Colonic mucosa (tissue), 4 donors: ENCODE measurements around the gene SCN1B. TPM values are rescaled to one million over a fixed set of nuclear protein-coding genes. Genes with fewer than 3 reads are reported as not detected.

Experiments
- DNase-seq: peaks from one replicate; pipeline ENCODE4 v3.0.0-alpha.2; 2020
- H3K27ac ChIP-seq: fragments of 200-600 bp; one replicate; pipeline ENCODE4 v1.8.0; 2021
- H3K27me3 ChIP-seq: fragments of 200-600 bp; one replicate; pipeline ENCODE4 v1.8.0; 2021
- H3K36me3 ChIP-seq: fragments of 200-600 bp; one replicate; pipeline ENCODE4 v1.8.0; 2021
- H3K4me1 ChIP-seq: fragments of 200-600 bp; one replicate; pipeline ENCODE4 v1.8.0; 2021; ENCODE audit warnings: mild to moderate bottlenecking
- H3K4me3 ChIP-seq: fragments of 200-600 bp; one replicate; pipeline ENCODE4 v1.8.0; 2021
- H3K9ac ChIP-seq, 2 donors: one replicate each; pipeline ENCODE4 v1.7.0; 2013; ENCODE audit warnings: control low read depth in 2 of 2, low read depth in 2 of 2, low read length in 2 of 2
- H3K9me3 ChIP-seq: fragments of 200-600 bp; one replicate; pipeline ENCODE4 v1.8.0; 2021
- intact Hi-C: fragments of 100-400 bp; cut with DNase I; formaldehyde crosslinking; loops from one replicate; pipeline ENCODE4 v1.14.1; 2022
- total RNA-seq, 2 donors: library from RNA; stranded (reverse); fragmentation: NEBNext Ultra II Directional in 1 of 2; extraction: Animal tissue kit (Norgen Biotek cat#: 25700) in 1 of 2; gene quantifications; one replicate each; pipeline ENCODE4 v1.2.1, GENCODE V29; 2021
- TF ChIP-seq, protein P1 (sequence below): fragments of 200-600 bp; IDR thresholded peaks from one replicate; pipeline ENCODE4 v1.8.0; 2022; ENCODE audit warnings: antibody characterized with exemption, mild to moderate bottlenecking
- donor health status: healthy.
- donor health status: DM: no; HTN: no; CAD: no.
- donor health status: DM: no; HTN: no; CAD: no.

Gene SCN1B
- total RNA-seq, 2 donors from 2014 or later, result 1.8 to 2.1 TPM

DNA sequence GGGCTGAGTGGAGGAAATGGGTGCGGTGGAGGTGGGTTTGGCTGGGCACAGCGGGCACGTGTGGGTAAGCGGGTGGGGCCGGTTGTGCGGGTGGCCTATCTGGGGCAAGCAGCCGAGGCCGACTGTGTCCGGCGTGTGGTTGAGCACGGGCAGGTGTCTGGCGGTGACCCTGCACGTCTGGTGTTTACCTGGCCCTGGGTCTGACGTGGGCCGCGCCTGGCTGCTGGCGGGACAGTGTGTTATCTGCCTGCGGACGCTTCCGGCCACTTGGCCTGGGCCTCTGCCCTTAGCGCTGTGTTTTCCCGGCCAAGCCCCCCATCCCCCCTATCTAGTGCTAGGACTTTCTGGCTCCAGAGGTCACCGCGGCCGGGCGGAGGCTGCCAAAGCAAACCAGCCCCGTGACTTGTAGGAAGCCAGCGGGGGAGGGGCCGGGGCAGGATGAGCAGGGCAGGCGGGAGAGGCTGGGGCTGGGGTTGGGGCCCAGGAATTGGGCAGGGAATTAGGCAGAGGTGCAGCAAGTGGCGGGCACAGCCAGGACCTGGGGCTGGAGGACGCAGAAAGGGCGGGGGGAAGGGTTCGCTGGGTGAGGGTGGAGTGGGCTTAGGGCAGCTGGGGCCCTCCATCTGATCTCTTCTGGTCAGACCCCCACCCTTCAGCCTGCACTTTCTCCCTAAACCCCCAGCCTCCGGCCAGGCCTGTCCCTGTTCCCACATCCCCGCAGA is 10.7 kb downstream of the SCN1B start:
- Histone ChIP-seq H3K4me3 (peak overlapping the region; percentile 15), H3K36me3 (no peaks in the 10 kb centered on the region), H3K4me1 (no peaks in the 10 kb centered on the region), H3K27me3 (peaks cover 4% of the 10 kb centered on the region), H3K27ac (no peak overlapping the region), H3K9me3 (no peaks in the 10 kb centered on the region), H3K9ac (peak overlapping the region in 1 of 2 donors; percentile 63)
- TF ChIP-seq, protein P1, sequence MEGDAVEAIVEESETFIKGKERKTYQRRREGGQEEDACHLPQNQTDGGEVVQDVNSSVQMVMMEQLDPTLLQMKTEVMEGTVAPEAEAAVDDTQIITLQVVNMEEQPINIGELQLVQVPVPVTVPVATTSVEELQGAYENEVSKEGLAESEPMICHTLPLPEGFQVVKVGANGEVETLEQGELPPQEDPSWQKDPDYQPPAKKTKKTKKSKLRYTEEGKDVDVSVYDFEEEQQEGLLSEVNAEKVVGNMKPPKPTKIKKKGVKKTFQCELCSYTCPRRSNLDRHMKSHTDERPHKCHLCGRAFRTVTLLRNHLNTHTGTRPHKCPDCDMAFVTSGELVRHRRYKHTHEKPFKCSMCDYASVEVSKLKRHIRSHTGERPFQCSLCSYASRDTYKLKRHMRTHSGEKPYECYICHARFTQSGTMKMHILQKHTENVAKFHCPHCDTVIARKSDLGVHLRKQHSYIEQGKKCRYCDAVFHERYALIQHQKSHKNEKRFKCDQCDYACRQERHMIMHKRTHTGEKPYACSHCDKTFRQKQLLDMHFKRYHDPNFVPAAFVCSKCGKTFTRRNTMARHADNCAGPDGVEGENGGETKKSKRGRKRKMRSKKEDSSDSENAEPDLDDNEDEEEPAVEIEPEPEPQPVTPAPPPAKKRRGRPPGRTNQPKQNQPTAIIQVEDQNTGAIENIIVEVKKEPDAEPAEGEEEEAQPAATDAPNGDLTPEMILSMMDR, result no peak
- peak; percentile 82 for DNase-seq
- intact Hi-C loops, result no loop called here

DNA sequence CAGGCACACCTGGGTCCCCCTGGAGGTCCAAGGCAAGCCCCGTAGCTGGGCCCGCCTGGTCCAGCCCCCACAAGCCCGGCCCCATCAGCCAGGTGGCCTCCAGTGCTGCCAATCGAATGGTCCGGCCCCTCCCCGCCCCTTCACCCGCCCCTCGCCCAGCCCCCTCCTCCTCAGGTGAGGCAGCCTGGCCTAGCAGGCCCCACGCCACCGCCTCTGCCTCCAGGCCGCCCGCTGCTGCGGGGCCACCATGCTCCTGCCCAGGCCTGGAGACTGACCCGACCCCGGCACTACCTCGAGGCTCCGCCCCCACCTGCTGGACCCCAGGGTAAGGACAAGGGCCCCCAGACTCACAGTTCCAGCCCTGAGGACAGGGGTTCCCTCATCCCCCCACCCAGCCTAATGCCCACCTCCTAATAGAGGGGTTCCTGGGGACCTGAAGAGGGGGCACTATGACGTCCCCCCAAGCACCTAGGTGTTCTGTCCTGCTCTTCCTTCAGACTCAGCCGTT is 11.3 kb downstream of the SCN1B start, which contains the start of gene HPN:
HPN (plus strand) TSS at position 174 of the 508 bp plus-strand sequence. CDS start 786 bp downstream, outside the sequence.
- Histone ChIP-seq H3K4me1 (no peaks in the 10 kb centered on the region), H3K36me3 (no peaks in the 10 kb centered on the region), H3K27ac (no peak within 1 kb of the TSS), H3K4me3 (peak within 1 kb of the TSS; percentile 15), H3K27me3 (peaks cover 4% of the 10 kb centered on the region), H3K9me3 (no peaks in the 10 kb centered on the region), H3K9ac (peak within 1 kb of the TSS in 1 of 2 donors; percentile 63)
- intact Hi-C loops, result no loop called here
- TF ChIP-seq, protein P1, result no peak
- DNase-seq, result no peak

DNA sequence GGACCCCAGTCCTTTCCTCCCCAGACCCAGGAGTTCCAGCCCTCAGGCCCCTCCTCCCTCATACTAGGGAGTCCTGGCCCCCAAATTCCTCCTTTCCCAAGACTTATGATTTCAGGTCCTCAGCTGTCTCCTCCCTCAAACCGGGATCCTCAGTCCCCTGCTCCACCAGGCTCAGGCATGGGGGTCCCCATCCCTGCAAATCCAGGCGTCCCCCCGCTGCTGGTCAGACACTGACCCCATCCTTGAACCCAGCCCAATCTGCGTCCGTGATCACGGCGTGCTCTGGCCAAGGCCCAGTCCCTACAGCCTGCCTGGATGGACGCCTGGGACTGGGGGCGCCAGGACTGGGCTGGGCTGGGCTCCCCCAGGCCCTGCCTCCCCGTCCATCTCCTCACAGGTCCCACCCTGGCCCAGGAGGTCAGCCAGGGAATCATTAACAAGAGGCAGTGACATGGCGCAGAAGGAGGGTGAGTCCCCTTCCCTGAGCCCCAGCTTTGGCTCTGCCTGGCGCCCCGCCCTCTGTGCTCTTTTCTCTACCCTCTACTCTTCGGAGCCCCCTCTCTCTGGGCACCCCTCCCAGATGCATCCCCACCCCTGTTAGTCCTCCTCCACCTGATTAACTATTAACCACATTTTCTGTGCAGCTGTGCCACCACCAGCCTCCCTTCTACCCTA is 11.9 kb downstream of the SCN1B start:
- DNase-seq, result no peak
- Histone ChIP-seq H3K27me3 (peaks cover 4% of the 10 kb centered on the region), H3K9ac (peak overlapping the region in 1 of 2 donors; percentile 24), H3K27ac (no peak overlapping the region), H3K4me3 (no peak overlapping the region), H3K9me3 (no peaks in the 10 kb centered on the region), H3K36me3 (no peaks in the 10 kb centered on the region), H3K4me1 (no peaks in the 10 kb centered on the region)
- intact Hi-C loops, result no loop called here
- TF ChIP-seq, protein P1, result no peak

DNA sequence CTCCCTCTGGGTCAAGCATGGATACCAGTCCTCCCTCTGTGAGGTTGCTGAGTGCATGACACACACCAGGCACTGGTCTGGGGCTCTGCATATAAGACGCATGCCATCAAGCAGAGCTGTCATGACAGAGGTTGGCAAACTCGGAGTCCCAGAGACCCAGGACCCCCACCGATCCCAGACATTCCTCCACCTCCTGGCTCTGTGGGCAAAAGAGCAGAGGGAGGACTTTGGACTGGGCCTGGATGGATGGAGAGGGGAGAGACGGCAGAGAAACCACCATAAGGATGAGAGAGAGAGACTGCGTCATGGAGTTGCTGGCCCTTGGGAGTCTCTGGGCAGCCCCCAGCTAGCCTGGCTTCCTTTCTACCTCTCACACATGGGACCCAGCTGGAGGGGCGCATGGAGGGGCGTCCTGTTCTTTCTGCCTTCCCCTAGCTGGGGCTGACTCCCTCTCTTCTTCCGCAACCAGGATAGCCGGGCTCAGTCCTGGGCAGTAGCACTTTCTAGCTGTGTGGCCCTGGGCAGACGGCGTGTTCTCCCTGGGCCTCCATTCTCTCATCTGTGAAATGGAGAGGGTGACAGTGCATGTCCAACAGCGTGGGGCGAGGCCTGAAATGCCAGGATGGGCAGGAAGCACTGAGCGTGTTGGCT is 12.8 kb downstream of the SCN1B start:
- Histone ChIP-seq H3K4me1 (no peaks in the 10 kb centered on the region), H3K9me3 (no peaks in the 10 kb centered on the region), H3K27me3 (peaks cover 4% of the 10 kb centered on the region), H3K9ac (no peak overlapping the region), H3K4me3 (no peak overlapping the region), H3K27ac (no peak overlapping the region), H3K36me3 (no peaks in the 10 kb centered on the region)
- TF ChIP-seq, protein P1, result no peak
- no peak for DNase-seq
- intact Hi-C loops, result no loop called here

DNA sequence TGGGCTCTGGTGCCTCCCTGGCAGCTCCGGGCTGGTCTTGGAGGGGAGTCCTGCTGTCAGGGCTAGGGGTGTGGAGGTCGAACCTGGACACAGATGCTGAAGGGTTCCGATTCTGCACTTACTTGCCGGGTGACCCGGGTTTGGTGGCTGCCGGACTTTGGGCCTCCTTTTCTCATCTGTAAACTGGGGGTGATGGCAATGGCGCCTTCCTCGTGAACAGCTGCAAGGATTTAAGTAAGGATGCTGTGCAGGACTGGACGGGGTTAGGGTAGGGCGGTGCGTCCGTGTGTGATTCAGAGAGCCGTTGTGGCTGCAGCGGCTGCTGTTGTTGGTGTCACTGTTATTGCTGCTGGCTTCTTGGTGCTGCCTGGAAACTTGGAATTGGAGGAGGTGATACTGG is 13.6 kb downstream of the SCN1B start:
- Histone ChIP-seq H3K9ac (no peak overlapping the region), H3K27ac (no peak overlapping the region), H3K4me3 (no peak overlapping the region), H3K36me3 (no peaks in the 10 kb centered on the region), H3K27me3 (peaks cover 4% of the 10 kb centered on the region), H3K4me1 (no peaks in the 10 kb centered on the region), H3K9me3 (no peaks in the 10 kb centered on the region)
- TF ChIP-seq, protein P1, result no peak
- intact Hi-C loops, result no loop called here
- DNase-seq, result no peak
